NCI-H146 treated with DMSO at 0.1 percent for 48 hours (cell line): ENCODE measurements around the gene GRID1.

Experiments used
- DNase-seq: peaks from one replicate; lab custom pipeline; 2025; ENCODE audit not compliant: unreplicated experiment; lab: John Stamatoyannopoulos, UW

GRID1 gene

GRCh38 chr10:86234107-86234506, 132.5 kb downstream of the GRID1 start:
- no peak for DNase-seq

GRCh38 chr10:86233131-86233530, 133.5 kb downstream of the GRID1 start:
- no peak for DNase-seq

GRCh38 chr10:86232644-86233043, 134.0 kb downstream of the GRID1 start:
- no peak for DNase-seq

- no peak for DNase-seq
Observed at GRCh38 chr10:86231796-86232560, 134.6 kb downstream of the GRID1 start.

GRCh38 chr10:86230557-86231180, 135.9 kb downstream of the GRID1 start:
- DNase-seq = no peak

- no peak for DNase-seq
Observed at GRCh38 chr10:86229811-86230556, 136.6 kb downstream of the GRID1 start.

- no peak for DNase-seq
Observed at GRCh38 chr10:86229376-86229775, 137.2 kb downstream of the GRID1 start.

- DNase-seq = no peak
Observed at GRCh38 chr10:86227501-86228258, 138.9 kb downstream of the GRID1 start.

- no peak for DNase-seq
Observed at GRCh38 chr10:86226781-86227201, 139.8 kb downstream of the GRID1 start.

GRCh38 chr10:86226016-86226415, 140.6 kb downstream of the GRID1 start:
- no peak for DNase-seq

GRCh38 chr10:86225103-86225782, 141.4 kb downstream of the GRID1 start:
- DNase-seq = no peak

- no peak for DNase-seq
Observed at GRCh38 chr10:86224354-86225102, 142.1 kb downstream of the GRID1 start.

- DNase-seq = no peak
Observed at GRCh38 chr10:86223256-86223655, 143.3 kb downstream of the GRID1 start.

GRCh38 chr10:86222687-86223086, 143.9 kb downstream of the GRID1 start:
- DNase-seq = no peak

GRCh38 chr10:86222336-86222650, 144.3 kb downstream of the GRID1 start:
- no peak for DNase-seq

GRCh38 chr10:86221442-86222335, 144.9 kb downstream of the GRID1 start:
- no peak for DNase-seq

- DNase-seq = no peak
Observed at GRCh38 chr10:86220626-86221025, 146.0 kb downstream of the GRID1 start.

GRCh38 chr10:86219271-86219670, 147.3 kb downstream of the GRID1 start:
- no peak for DNase-seq

- DNase-seq = no peak
Observed at GRCh38 chr10:86218842-86219241, 147.8 kb downstream of the GRID1 start.
